SU-DHL-6 (cell line): ENCODE measurements around the gene CATSPERD.

Experiments
- CTCF ChIP-seq: fragments of 200-600 bp; sonication (generic); IDR thresholded peaks from one replicate; pipeline ENCODE4 v1.5.1; 2017; ENCODE audit warnings: antibody characterized with exemption, mild to moderate bottlenecking, low read length, moderate library complexity; ENCODE audit not compliant: insufficient read depth, poor library complexity, severe bottlenecking
- EZH2phosphoT487 ChIP-seq: fragments of 200-600 bp; sonication (generic), shearing (Covaris generic); conservative IDR thresholded peaks from 2 replicates; pipeline ENCODE4 v1.6.1; 2018; ENCODE audit warnings: mild to moderate bottlenecking, antibody characterized with exemption, low read length, moderate library complexity, mixed read lengths

- TF ChIP-seq CTCF = no peak
- no peak for TF ChIP-seq EZH2phosphoT487
Measured at GRCh38 chr19:5792224-5792623, 71.8 kb downstream of the CATSPERD start.
